Transverse colon (tissue), 4 donors: ENCODE measurements around the gene LDLRAD1. TPM values are rescaled to one million over a fixed set of nuclear protein-coding genes. Genes with fewer than 3 reads are reported as not detected.
A peak's percentile ranks its signal among the peaks of the same experiment; 100 is the strongest.

Experiments used
- DNase-seq: peaks from one replicate; pipeline ENCODE4 v3.0.0-alpha.2; 2019
- H3K27ac ChIP-seq, 4 donors: fragments of 200-600 bp; sonication (generic); 2 replicates each; pipeline ENCODE4 v1.5.1; 2016 to 2018; ENCODE audit warnings: inconsistent platforms in 4 of 4
- H3K27me3 ChIP-seq: fragments of 200-600 bp; sonication (generic); 2 replicates; pipeline ENCODE4 v1.5.1; 2017; ENCODE audit warnings: inconsistent platforms
- H3K36me3 ChIP-seq, 4 donors: fragments of 200-600 bp; sonication (generic); 2 replicates each; pipeline ENCODE4 v1.5.1; 2017 to 2019; ENCODE audit warnings: inconsistent platforms in 4 of 4
- H3K4me1 ChIP-seq, 4 donors: fragments of 200-600 bp; sonication (generic); 2 replicates each; pipeline ENCODE4 v1.5.1; 2017 to 2020; ENCODE audit warnings: inconsistent platforms in 4 of 4
- H3K4me3 ChIP-seq, 4 donors: fragments of 200-600 bp; sonication (generic); 1 replicate in 1 of 4; 2 replicates in 3 of 4; pipeline versions ENCODE4 v1.5.1 to v1.6.1; 2017 to 2019; ENCODE audit warnings: inconsistent platforms in 4 of 4
- H3K9me3 ChIP-seq, 2 donors: fragments of 200-600 bp; sonication (generic); 2 replicates each; pipeline ENCODE4 v1.5.1; 2017 to 2019; ENCODE audit warnings: inconsistent platforms in 2 of 2
- CTCF ChIP-seq, 5 experiments: fragments of 200-600 bp in 3 of 5; fragments of 450-650 bp in 2 of 5; sonication (generic) in 3 of 5; IDR thresholded peaks; 1 replicate in 2 of 5; 2 replicates in 3 of 5; pipeline ENCODE4 v1.5.1; 2016 to 2017; ENCODE audit warnings: antibody characterized with exemption in 5 of 5, inconsistent platforms in 3 of 5, mild to moderate bottlenecking in 2 of 5, moderate library complexity in 1 of 5
- EP300 ChIP-seq: sonication (generic); formaldehyde crosslinking; IDR thresholded peaks from one replicate; pipeline ENCODE4 v1.6.1; 2017; ENCODE audit warnings: antibody characterized with exemption, low read depth
- POLR2A ChIP-seq: fragments of 450-650 bp; IDR thresholded peaks from one replicate; pipeline ENCODE4 v1.6.1; 2016; ENCODE audit warnings: antibody characterized with exemption, mild to moderate bottlenecking, moderate library complexity
- POLR2AphosphoS5 ChIP-seq, 3 donors: sonication (generic); formaldehyde crosslinking; IDR thresholded peaks; one replicate each; pipeline ENCODE4 v1.6.1; 2016; ENCODE audit warnings: antibody characterized with exemption in 3 of 3
- WGBS, 2 donors: methylation state at CpG; one replicate each; pipeline ENCODE4 v1.1.5; 2018; ENCODE audit warnings: low coverage in 1 of 2; 5-methylcytosine and 5-hydroxymethylcytosine counted together
- in situ Hi-C, 4 donors: fragments of 200-750 bp; cut with MboI; loops; one replicate each; pipeline versions ENCODE4 v1.15.0 to v1.15.1; 2017; ENCODE audit warnings: low sequenced_read_pairs in 3 of 4, low pct_ligation_motif_present in 1 of 4, low pct_unique_long_range_greater_than_20kb in 1 of 4
- intact Hi-C: fragments of 100-400 bp; cut with DNase I; formaldehyde crosslinking; loops from one replicate; pipeline ENCODE4 v1.15.1; 2023; ENCODE audit warnings: low total_unique reads
- total RNA-seq, 4 donors: library from RNA; depleted of rRNA; stranded (reverse); fragments of >200 nt; gene quantifications; one replicate each; pipeline ENCODE4 v1.1.0, GENCODE V29; 2016

The LDLRAD1 gene
- total RNA-seq, 4 donors from 2014 or later: not detected

- intact Hi-C loops: no loop called here
- in situ Hi-C loops: no loop called here
- Histone ChIP-seq H3K36me3 (no peaks in the 10 kb centered on the region), H3K27ac (no peak overlapping the region), H3K9me3 (no peaks in the 10 kb centered on the region), H3K4me1 (no peaks in the 10 kb centered on the region), H3K4me3 (no peak overlapping the region), H3K27me3 (no peaks in the 10 kb centered on the region)
- DNase-seq: no peak
- WGBS, 2 donors: 64% methylated on average over 3 of the region's 4 CpGs; no CpG with 5 or more reads in 1 of the 2 donors
- TF ChIP-seq CTCF (IDR thresholded peaks at IDR 0.05) (peak in 1 of 5 experiments; percentile 10), POLR2AphosphoS5 (IDR thresholded peaks at IDR 0.05) (no peak), EP300 (no peak)
These were observed 25.7 kb downstream of the LDLRAD1 start for GRCh38 chr1:53992085-53992874.

GRCh38 chr1:53987880-53988279, 30.1 kb downstream of the LDLRAD1 start:
- in situ Hi-C loops (no loop called here), intact Hi-C loops (no loop called here)
- Histone ChIP-seq H3K4me1 (peaks cover 0 to 3% (median under 1%) of the 10 kb centered on the region in 4 donors), H3K36me3 (no peaks in the 10 kb centered on the region), H3K27me3 (no peaks in the 10 kb centered on the region), H3K27ac (no peak overlapping the region), H3K9me3 (no peaks in the 10 kb centered on the region), H3K4me3 (no peak overlapping the region)
- WGBS, 2 donors: 57 to 73% methylated on average over 2 of the region's 2 CpGs
- DNase-seq: no peak
- TF ChIP-seq CTCF (IDR thresholded peaks at IDR 0.05): no peak
- no peak for TF ChIP-seq EP300
- TF ChIP-seq POLR2A: no peak
- no peak for TF ChIP-seq POLR2AphosphoS5 (IDR thresholded peaks at IDR 0.05)

GRCh38 chr1:53986458-53986857, 31.5 kb downstream of the LDLRAD1 start:
- WGBS, 2 donors: 96 to 100% methylated on average over 2 to 3 of the region's 3 CpGs
- peaks cover 0 to 13% (median 7%) of the 10 kb centered on the region in 4 donors for H3K4me1 ChIP-seq
- TF ChIP-seq EP300 (no peak), CTCF (IDR thresholded peaks at IDR 0.05) (no peak), POLR2AphosphoS5 (IDR thresholded peaks at IDR 0.05) (no peak), POLR2A (no peak)
- no peak overlapping the region for H3K4me3 ChIP-seq
- no peak overlapping the region for H3K27ac ChIP-seq
- H3K9me3 ChIP-seq: no peaks in the 10 kb centered on the region
- no peak for DNase-seq
- intact Hi-C loops (no loop called here), in situ Hi-C loops (no loop called here)
- no peaks in the 10 kb centered on the region for H3K27me3 ChIP-seq
- no peaks in the 10 kb centered on the region for H3K36me3 ChIP-seq

- no peak for DNase-seq
- Histone ChIP-seq H3K27ac (no peak overlapping the region), H3K4me1 (peaks cover 0 to 13% (median 7%) of the 10 kb centered on the region in 4 donors), H3K4me3 (no peak overlapping the region), H3K9me3 (no peaks in the 10 kb centered on the region), H3K27me3 (no peaks in the 10 kb centered on the region), H3K36me3 (no peaks in the 10 kb centered on the region)
- intact Hi-C loops (no loop called here), in situ Hi-C loops (no loop called here)
- TF ChIP-seq EP300 (no peak), POLR2A (no peak), POLR2AphosphoS5 (IDR thresholded peaks at IDR 0.05) (no peak), CTCF (IDR thresholded peaks at IDR 0.05) (no peak)
These were observed 33.3 kb downstream of the LDLRAD1 start for GRCh38 chr1:53984726-53985125.
